ENCODE results near the gene VIT.
A peak's percentile ranks its signal among the peaks of the same experiment; 100 is the strongest.
"Not testable (repeated sequence)": the region's sequence is repeated elsewhere in the genome, so short reads cannot be mapped to it uniquely, and the experiment has no call there.

Gene VIT

DNA sequence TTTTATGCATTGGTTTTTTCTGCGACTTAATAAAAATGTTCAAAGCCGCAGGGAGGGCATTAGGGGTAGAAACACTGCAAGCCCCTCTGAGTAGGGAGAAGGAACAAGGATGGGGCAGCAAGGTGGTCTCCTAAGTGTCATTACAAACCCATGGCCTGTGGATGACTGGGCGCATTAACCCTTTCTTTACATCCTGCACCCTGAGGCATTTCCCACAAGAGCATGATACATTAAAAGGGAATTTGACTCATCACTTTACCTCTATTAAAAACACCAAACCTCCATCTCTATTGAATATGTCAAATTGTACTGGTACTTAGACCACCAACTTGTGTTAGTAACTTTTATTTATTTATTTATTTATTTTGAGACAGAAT, 112.5 kb downstream of the VIT start:
- DNase-seq: no peak

DNA sequence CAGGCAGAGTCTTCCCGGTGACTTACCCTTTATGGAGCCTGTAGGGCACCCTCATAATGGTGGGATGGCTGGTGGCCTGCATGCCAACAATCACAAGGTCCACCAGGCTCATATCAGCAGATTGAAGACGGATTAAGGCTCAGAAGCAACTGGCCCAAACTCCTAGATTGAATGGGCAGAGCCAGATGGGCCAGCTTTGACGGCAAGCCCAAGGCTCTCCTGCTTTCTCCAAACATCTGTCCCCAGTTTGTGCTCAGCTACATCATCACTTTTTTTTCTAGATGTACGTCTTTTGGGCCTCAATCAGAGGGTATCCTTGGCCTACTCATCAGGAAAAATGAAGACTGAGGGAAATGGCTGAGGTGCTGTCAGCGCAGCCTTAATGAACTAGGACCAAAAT, 114.6 kb downstream of the VIT start:
- DNase-seq: no peak

DNA sequence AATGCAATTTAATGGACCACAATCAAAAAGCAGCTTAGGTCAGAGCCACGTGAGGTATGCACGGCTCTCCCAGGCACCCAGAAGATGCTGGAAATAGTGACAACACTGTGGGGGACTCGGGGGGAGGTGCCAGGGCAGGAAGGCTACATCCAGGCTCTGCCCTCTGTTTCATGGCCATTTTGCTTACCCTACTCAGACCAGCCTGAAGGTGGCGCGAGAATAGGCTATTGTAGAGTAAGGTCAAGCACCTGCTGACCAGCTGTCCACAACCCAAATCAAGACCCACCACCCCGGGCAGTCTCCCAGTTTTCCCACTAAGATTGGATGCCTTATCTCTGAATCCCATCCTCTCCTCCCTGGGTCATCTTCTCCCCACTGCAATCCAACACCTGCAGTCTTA, 115.7 kb downstream of the VIT start:
- no peak for DNase-seq

DNA sequence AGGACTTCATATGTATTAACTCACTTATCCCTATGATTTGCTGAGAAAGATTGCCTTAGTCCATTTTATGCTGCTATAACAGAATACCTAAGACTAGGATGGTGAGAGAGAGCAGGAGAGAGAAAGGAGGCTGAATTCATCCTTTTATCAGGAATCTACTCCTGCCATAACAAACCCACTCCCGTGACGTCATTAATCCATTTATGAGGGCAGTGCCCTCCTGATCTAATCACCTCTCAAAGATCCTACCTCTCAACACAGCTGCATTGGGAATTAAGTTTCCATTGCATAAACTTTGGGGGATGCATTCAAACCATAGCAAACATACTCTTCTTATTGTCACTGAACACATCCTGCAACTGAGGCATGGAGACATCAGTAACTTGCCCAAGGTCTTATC, 122.0 kb downstream of the VIT start:
- no peak for DNase-seq

DNA sequence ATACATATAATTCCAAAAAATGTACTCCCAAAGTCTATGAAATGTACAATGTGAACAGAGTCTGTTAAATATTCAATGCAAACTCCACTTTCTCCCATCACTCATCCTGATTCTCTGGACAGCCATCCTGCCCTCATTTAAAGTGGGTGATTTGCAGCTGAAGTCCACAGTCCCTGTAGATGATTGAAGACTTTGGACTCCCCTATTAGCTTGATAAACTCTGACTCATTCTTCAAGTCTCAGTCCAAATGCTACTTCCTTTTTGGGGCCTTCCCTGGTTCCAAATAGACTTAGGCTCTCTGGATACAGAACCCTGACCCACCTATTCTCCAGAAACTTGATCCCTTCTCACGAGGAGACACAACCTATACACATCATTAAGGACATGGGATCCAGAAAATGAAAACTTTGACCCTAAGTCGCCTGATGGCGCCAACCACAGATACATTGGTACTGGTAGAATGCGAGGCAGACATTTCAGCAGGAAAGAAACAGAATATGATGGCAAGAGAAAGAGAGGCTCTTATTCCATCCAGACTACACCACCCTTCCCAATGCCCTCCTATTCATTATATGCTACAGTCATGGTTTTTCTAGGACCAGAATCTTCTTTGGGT, 122.7 kb downstream of the VIT start:
- no peak for DNase-seq

DNA sequence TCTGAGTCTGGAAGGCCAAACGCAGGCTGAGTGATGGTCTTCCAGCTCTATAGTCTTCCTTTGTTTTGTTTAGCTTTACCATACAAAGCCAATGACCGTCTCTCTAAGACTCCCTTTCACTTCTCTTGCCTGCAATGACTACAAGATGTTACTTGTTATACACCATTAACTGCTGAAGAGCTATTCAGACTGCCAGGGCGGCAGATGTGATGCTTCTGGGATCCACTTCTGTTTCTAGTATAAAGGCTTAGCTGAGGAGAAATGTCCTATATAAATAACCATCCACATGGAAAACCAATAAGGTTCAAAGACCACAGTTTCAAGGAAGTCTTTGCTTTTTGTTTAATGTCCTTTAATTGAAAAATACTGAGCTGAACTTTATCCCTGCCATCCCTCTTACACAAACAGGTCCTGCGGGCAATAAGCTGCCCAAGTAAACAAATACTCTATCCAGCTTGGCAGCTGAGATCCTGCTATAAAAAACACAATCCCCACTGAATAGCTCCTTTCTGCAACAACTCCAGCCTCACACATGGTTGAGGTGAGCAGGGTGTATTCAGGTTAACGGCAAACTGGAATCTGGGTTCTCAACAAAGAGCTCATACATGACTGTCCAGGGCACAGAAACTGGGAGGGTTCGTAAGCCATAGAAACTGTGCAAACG, 124.6 kb downstream of the VIT start:
- no peak for DNase-seq

DNA sequence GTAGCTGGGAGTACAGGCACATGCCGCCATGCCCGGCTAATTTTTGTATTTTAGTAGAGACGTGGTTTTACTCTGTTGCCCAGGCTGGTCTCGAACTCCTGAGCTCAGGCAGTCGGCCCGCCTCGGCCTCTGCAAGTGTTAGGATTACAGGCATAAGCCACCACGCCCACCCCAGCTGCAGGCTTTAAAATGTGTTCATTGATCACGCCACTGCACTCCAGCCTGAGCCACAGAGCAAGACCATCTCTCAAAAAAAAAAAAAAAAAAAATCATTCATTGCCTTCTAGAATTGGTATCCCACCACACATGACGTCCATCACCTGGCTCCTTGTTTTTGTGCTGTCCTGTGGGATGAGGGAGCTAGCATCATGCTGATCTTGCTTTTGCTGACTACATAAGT, 127.4 kb downstream of the VIT start:
- DNase-seq: no peak

DNA sequence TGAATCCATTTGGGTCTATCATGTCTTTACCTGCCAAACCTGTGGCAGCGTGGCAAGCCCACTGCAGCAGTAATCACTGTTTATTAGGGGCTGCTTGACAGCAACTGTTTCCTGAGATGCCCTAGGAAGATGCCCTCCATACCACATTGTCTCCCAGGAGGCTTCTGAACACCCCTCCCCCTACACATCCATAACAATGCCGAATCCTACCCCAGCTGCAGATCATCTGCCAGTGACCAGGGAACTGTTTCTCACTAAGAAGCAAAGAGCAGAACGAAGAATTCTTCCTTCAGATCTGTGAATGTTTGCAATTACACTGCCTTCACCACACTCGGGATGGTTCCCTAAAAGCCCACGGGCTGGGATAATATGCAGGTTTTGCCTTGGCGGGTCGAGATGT, 127.8 kb downstream of the VIT start:
- no peak for DNase-seq

DNA sequence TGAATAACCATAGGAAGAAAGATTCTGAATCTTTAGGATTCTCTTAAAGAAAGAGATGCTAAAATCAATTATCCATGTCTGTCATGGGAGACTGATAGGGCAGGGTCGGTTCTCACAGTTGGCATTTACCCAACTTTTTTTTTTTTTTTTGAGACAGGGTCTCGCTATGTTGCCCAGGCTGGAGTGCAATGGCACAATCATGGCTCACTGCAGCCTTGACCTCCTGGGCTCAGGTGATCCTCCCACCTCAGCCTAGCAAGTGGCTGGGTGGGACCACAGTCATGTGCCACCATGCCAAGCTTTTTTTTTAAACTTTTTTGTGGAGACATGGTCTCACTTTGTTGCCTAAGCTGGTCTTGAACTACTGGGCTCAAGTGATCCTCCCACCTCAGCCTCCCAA, 128.2 kb downstream of the VIT start:
- not testable (repeated sequence) for DNase-seq

DNA sequence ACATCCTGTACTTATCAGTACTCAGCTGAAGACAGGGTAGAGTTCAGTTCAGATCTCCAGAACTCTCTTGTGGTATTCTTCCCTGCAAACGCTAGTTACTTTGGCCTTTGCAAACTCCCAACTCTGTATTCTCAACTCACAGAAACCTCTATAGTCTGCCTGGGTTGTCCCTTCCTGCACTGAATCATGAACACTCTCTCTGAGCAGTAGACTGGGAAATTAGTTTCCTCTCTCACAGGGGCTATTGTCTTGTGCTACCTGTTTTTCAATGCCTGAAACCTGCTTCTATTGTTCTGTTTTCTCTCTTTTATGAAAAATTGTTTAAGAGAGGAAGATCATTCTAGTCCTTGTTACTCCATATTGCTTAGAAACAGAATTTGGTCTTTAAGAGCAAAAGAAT, 134.7 kb downstream of the VIT start:
- no peak for DNase-seq

DNA sequence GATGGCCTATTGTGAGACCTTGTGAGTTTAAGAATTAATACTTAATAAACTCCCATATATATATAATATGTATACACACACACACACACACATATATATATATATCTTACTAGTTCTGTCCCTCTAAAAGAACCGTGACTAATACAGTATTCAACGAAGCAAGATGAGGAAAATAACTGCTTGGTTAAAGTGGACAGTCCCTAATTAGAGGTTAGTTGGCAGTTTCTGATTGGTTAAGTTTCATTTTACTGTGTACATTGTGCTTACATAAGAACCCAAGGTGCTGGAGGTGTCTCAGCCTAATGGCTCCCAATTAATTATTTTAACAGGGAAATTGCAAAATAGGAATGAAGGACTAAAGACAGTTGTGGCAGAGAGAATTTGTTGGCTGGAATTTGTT, 137.7 kb downstream of the VIT start:
- no peak for DNase-seq

DNA sequence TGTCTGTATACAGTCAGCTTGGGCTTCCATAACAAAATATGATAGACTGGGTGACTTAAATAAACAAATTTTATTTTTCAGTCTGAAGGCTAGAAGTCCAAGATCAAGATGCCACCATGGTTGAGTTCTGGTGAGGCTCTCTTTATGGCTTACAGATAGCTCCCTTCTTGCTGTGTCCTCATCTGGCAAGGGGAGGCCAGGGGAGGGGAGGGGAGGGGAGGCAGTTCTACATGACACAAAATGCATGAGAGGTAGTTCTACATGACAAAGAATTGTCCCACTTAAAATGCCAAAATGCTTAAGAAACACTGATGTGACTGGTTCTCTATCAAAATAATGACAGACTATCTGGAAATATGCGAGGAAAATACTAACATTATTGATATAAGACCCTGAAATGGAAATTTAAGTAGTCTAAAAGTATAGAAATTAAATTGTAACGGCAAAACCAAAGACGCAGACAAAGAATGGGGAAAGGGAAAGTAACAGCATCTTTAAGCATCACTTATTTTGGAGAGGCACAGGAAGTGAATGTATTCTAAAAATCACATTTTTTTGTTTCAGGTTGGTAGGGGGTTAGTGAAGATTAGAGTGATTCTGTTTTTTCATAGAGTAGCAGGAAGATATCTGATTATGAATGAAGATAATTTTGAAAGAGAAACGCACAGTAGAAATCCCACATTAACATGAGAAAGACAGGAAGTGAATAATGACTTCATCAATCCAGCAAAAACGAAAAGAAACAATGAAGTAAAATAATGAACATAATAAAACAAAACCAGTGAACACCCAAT, 138.4 kb downstream of the VIT start:
- DNase-seq: no peak

DNA sequence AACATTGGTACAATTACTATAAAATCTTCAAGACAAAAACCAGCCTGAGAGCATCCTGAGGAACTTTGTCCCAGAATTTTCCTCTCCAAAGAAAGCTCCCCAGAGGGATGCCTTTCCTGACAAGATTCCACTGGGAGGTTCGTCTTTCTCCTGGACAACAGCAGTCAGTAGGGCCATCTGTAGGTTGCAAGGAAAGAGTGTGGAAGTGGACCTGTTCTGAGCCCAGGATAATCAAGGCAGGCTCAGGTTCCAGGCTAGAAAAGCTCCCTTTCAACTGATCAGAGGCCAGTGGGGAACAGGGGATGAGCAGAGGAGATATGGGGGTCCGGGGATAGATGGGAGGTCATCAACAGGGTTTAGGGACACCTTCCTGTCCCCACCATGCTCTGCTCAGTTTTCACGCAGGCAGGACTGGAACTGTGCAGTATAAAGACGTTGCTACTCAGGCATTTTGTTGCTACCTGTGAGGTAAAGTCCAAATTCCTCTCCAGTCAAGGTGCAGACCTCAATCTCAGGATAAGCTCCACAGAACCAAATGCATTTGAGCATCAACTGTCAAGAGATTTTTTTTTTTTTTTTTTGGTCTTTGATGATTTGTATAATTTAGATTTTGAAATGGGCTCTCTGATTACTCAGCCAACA, 143.6 kb downstream of the VIT start:
- peak in 1 of 14 donors; percentile 32 for DNase-seq

DNA sequence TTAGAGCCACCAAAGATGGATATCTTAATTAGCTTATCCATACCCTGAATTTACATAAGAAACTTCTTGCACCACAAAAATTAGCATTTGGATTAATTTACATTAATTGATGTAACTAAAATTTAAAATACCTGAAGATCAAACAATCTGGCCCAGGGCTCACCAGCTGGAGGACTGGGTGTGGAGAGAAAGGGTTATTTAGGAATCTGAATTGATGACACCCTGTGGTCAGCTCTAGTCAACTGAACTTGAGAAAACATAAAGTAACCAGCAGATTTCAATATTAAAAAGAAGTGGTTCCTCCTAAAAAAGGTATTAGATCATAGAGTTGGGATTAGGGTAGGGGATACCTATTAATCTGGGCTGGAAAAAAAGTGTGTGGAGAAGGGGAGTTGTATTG, 147.3 kb downstream of the VIT start:
- DNase-seq: no peak

DNA sequence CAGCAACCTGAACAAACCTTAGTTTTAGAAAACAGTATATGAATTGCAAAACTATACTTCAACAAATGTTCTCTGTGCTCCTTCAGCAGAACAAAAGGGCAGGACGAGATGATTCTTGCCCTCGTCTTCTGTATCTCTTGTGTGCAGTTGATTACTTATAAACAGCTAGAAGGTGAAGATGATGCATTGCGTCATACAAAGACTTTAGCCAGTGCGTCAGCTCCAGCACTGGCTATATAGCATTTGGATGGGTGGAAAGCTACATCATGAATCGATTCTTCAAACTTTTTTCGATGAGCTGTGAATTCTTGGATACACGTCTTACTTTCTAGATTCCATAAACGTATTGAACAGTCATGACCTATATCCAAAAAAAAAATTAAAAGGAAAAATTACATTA, 152.8 kb downstream of the VIT start:
- no peak for DNase-seq

DNA sequence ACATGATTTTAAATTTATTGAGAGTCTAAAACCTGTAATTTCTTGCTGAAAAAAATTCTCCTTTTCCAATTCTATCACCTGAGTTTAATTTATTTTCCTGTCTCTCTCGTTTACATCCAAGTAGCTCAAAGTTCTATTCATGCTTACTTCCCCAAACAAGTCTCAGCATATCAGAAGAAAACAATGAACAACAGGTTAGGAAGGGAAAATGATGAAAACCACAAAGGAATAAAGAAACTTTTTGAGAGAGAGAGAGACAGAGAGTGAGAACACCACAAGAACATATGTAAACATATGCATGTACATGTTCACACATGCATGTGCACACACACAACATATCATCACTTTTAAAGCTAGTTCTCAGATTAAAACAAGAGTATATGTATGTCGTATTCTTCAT, 157.7 kb downstream of the VIT start:
- DNase-seq: no peak

DNA sequence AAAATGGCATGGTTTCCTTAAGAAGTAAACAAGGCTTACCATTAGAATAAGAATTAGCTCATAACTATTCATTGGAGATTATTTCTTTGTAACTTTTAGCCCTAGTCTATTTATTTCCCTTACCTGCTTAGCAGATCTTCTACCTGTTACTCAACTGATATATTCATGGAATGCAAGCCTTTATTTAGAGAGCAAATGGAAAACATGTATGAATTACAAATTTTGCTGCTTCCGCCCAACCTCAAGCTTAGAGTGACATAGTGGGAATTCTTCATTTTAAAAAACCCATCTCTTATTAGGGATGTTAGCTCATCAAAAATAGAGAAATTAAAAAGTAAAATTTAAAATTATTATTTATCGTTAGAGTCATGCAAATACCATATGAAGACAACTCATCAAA, 158.9 kb downstream of the VIT start:
- no peak for DNase-seq

DNA sequence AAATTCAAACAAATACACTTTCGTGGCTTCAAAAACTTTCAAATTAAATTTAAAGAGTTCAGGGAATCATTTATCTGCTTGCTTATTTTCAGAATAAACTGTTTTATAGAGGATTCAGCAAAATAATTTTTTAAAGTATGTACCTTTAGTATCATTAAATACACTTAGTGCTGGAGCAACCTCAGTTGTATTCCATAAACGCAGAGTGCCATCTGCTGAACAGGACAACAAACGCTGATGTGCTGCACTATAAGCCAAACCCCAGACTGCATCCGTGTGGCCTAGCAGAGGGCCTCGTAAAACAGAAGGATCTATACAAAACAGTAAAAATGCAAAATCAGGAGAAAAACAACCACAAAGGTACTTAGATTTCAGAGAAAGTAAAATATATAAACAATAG, 161.2 kb downstream of the VIT start:
- DNase-seq: no peak

DNA sequence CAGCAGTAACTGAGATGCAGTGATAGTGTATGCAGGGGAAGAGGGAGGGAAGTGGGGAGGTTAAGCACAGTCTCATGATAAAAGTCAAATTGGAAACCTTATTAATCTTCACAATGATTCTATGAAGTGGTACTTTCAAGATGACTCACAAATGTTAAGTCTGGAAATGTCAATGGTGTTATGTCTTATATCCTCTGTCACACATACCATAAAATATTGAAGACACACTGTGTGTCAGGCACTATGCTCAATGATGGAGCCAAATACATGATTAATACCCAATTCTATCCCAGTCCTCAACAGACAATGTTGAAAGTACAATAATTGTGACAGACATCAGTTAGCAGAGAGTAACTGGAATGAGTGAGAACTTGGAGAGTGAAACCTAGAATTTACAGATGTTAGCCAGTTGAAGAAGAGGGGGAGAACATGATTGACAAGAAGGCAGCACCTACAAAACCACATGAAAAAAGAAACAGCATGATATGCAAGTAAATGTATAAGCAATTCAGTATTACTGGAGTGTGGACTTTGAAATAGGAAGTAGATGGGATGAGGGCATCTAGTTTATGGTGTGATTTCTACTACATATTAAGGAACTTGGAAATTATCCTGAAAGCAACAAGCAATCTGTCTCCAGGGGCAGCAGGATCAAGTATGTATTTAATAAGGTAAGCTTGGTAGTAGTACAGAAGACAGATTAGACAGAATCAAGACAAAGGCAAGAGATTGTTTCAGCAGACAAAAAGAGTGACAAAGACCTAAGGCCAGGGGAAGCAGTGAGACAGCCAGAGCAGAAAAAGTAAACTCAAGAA, 162.3 kb downstream of the VIT start:
- DNase-seq: no peak

DNA sequence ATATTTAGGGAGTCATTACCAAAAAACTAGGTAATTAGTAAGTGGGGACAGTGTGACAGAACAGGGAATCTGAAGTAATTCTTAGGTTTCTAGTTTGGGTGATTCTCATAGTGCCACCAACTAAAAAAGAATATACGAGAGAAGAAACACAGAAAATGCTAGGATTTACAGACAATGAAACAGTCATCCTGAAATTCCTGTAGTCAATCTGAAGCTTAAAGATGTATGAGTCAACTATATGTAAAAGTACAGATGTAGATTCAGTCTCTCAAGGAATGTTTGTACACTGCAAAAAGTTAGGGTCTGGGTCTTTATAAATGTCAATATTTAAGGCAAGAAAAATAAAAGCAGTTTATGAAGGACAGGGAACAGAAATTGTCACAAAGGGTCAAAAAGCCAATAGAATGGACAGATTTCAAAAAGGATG, 162.9 kb downstream of the VIT start:
- DNase-seq: no peak

DNA sequence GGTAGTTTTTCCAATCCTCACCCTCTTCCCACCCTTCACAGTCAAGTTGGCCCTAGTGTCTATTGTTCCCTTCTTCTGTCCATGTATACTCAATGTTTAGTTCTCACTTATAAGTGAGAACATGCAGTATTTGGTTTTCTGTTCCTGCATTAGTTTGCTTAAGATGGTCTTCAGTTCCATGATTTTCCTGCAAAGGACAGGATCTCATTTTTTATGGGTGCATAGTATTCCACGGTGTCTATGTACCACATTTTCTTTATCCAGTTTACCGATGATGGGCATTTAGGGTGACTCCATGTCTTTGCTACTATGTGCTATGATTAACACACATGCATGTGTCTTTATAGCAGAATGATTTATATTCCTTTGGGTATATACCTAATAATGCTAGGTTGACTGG, 165.4 kb downstream of the VIT start:
- DNase-seq: no peak
